GM10248 (cell line): ENCODE measurements around the gene CCDC83.

Experiments
- CTCF ChIA-PET: fragments of 300-600 bp; sonication (Branson Sonifier 250); formaldehyde crosslinking; extraction: SDS; loops from one replicate; lab custom pipeline; 2021; ENCODE audit warnings: antibody characterized with exemption; lab: Yijun Ruan, JAX
- POLR2A ChIA-PET: fragments of 350-650 bp; sonication (Branson Sonifier 250); formaldehyde crosslinking; extraction: SDS; loops from one replicate; lab custom pipeline; 2020; ENCODE audit warnings: antibody characterized with exemption; lab: Yijun Ruan, JAX
- DNase-seq: peaks from one replicate; pipeline ENCODE4 v3.0.0; 2012; ENCODE audit errors: extremely low spot score
- TF ChIP-seq, protein P1 (sequence below): IDR thresholded peaks from 2 replicates; pipeline ENCODE4 v1.5.1; 2012; ENCODE audit warnings: mild to moderate bottlenecking, low read depth; ENCODE audit errors: extremely low read depth, missing control alignments, control extremely low read depth

The CCDC83 gene

DNA sequence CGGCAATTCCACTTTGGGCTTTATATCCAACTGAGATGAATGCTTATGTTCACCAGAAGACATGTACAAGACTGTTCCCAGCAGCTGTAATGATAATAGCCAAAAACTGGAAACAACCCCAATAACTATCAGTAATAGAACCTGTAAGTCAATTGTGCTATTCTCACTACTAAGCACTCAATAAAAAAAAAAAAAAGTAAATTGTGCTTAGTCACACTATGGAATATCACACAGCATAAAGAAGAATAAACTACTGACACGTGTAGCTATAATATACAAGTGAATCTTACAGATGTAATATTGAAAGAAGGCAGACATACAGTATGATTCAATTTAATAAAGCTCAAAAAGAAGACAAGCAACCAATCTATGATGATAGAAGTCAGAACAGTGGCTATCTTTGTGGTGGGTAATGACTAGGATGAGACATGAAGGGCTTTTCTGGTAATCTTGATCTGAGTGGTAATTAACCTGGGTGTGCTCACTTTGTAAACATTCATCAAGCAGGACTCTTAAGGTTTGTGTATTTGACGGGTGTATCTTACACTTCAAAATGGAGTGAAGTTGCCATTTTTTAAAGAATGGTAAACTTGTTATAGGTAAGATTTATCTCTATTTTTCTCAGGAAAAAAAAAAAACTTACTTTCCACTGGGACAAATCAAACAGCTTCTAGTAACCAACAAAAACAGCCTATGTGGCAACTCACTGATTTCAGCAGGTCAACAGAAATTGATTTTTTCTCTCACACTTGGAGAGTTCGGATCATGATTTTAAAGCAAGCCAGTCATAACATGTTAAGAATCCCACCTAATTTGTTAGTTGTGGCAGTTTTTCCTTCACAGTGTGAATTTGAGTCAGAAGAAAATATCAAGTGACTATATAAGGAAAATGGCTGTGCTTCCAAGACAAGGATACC is 84.2 kb downstream of the CCDC83 start:
- TF ChIP-seq, protein P1, sequence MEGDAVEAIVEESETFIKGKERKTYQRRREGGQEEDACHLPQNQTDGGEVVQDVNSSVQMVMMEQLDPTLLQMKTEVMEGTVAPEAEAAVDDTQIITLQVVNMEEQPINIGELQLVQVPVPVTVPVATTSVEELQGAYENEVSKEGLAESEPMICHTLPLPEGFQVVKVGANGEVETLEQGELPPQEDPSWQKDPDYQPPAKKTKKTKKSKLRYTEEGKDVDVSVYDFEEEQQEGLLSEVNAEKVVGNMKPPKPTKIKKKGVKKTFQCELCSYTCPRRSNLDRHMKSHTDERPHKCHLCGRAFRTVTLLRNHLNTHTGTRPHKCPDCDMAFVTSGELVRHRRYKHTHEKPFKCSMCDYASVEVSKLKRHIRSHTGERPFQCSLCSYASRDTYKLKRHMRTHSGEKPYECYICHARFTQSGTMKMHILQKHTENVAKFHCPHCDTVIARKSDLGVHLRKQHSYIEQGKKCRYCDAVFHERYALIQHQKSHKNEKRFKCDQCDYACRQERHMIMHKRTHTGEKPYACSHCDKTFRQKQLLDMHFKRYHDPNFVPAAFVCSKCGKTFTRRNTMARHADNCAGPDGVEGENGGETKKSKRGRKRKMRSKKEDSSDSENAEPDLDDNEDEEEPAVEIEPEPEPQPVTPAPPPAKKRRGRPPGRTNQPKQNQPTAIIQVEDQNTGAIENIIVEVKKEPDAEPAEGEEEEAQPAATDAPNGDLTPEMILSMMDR: no peak
- ChIA-PET POLR2A (no interaction called here), CTCF (interaction anchor here (2.3 kb wide), 1 partner anchor 25 kb away, joined by 6 read pairs; no protein-coding TSS in a partner anchor)
- no peak for DNase-seq

DNA sequence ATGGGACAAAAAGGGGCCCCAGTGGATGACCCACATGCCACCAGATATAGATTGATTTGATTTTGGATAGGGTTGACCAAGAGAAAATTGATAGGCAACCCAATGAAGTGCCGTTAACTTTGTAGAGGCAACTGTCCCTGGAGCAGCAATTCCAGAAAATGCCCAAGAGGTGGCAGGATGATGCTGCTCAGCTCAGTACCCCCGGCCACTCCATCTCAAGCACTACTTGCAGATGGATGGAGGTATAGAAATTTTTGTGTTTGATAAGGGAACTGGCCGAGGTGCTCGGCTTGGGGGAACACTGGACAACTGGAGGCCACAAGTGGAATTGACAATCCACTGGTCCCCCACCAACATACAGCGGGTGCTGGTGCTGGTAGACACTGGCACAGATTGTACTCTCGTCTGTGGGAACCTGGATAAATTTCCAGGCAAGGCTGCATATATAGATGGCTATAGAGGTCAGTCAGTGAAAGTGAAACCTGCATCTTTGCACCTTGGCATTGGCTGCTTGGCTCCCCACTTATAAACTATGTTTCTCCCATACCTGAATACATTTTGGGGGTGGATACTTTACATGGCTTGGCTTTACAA is 86.3 kb downstream of the CCDC83 start:
- peak; percentile 49 for DNase-seq
- TF ChIP-seq, protein P1: peak; percentile 73
- POLR2A ChIA-PET: no interaction called here
- CTCF ChIA-PET: interaction anchor here (0.6 to 1.4 kb wide), 5 partner anchors 10 to 252 kb away, joined by 3 to 5 read pairs (median 4); partner anchors contain the start of gene CCDC83

DNA sequence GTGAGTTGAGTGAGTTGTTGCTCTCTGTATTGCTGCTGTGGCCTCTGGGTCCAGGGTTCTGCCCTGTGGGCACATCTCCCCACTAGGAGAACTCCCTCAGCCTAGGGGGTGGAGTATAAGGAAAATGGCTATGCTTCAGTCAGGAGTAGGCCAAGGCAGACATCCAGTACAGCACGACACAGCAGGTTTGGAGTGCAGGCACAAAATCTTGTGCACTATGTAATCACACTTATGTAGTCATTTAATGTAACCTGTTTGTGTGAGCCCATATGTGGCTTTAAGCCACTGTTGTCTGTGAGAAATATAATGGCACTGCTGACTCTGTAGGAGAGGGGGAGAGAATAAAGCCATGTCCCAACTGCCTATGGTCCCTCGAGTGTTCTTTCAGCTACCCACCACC is 90.1 kb downstream of the CCDC83 start:
- ChIA-PET POLR2A (no interaction called here), CTCF (interaction anchor here (0.9 to 1.4 kb wide), 2 partner anchors 90 to 262 kb away, joined by 3 to 5 read pairs; partner anchors contain the start of gene CCDC83)
- TF ChIP-seq, protein P1: no peak
- DNase-seq: no peak

DNA sequence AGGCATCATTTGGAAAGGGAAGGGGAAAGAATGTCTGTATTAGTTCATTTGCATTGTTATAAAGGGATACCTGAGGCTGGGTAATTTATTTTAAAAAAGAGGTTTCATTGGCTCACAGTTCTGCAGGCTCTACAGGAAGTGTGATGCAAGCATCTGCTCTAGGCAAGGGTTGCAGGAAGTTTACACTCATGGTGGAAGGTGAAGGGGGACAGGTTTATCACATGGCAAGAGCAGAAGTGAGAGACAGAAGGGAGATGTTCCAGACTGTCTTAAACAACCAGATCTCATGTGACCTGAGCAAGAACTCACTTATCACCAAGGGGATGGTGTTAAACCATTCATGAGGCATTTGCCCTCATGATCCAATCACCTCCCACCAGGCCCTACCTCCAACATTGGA is 90.6 kb downstream of the CCDC83 start:
- TF ChIP-seq, protein P1: no peak
- CTCF ChIA-PET: interaction anchor here (0.9 kb wide), 1 partner anchor 262 kb away, joined by 3 read pairs; no protein-coding TSS in a partner anchor
- DNase-seq: no peak
- POLR2A ChIA-PET: no interaction called here

GRCh38 chr11:85946221-85946620 is 91.0 kb downstream of the CCDC83 start:
- POLR2A ChIA-PET: interaction anchor here (0.6 kb wide), 1 partner anchor 340 kb away, joined by 6 read pairs; no protein-coding TSS in a partner anchor
- CTCF ChIA-PET: interaction anchor here (0.9 to 1.0 kb wide), 2 partner anchors 24 to 263 kb away, joined by 3 to 4 read pairs; no protein-coding TSS in a partner anchor
- TF ChIP-seq, protein P1: no peak
- no peak for DNase-seq

DNA sequence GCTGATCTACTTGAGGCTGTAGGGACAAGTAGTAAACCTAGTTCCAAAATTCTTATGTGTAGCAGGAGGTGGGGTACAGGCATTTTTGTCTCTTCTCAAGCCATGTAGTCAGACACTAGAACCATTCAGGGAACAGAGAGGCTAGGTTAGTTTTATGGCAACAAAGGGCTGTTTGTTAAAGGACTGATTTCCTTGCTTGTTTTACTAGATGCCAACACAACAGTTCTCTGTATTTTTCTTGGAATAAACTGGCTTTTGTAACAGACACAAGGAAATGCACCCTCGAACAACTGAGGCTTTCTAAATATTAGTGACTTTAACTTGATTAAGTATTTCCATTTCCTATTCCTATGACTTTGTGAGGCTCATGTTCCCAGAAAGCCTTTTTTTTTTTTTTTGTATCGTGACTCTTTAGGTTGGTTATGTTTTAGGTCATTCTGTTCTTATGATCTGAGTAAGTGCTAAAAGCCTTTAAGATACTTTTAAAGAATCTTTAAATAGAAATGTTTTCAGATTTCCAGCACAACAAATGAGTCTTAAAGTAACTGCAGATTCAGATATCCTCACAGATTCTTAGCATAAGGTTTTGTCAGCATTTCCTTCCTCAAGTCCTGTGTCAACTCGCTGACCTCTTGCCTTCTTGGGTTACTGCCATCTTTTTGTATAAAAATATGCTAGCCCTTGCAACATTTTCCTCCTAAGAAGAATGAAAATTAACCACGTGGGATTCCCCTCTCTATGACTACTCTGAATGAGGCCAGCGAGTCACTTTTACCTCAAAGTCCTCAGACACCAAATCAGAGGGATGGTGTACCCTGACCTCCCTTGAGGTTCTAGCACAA is 92.5 kb downstream of the CCDC83 start:
- DNase-seq: peak; percentile 23
- TF ChIP-seq, protein P1: no peak
- ChIA-PET CTCF (interaction anchor here (1.2 kb wide), 1 partner anchor 271 kb away, joined by 3 read pairs; no protein-coding TSS in a partner anchor), POLR2A (no interaction called here)
